Lower leg skin (tissue), 3 donors: ENCODE results near the gene EMD.

Experiments used
- CTCF ChIP-seq, 3 donors: fragments of 450-650 bp; IDR thresholded peaks; one replicate each; pipeline ENCODE4 v1.5.1; 2016; ENCODE audit warnings: antibody characterized with exemption in 3 of 3, mild to moderate bottlenecking in 3 of 3, moderate library complexity in 2 of 3
- POLR2A ChIP-seq, 2 donors: fragments of 450-650 bp; IDR thresholded peaks; one replicate each; pipeline ENCODE4 v1.6.1; 2016 to 2017; ENCODE audit warnings: antibody characterized with exemption in 2 of 2, mild to moderate bottlenecking in 1 of 2, moderate library complexity in 1 of 2

GRCh38 chrX:154359362-154360154 is 19.5 kb upstream of the EMD start:
- no peak for TF ChIP-seq CTCF (IDR thresholded peaks at IDR 0.05)
- no peak for TF ChIP-seq POLR2A (IDR thresholded peaks at IDR 0.05)
